Immature natural killer cell (primary cell): ENCODE results near the gene PROX1. TPM values are rescaled to one million over a fixed set of nuclear protein-coding genes. Genes with fewer than 3 reads are reported as not detected.
"Not testable (repeated sequence)": the region's sequence is repeated elsewhere in the genome, so short reads cannot be mapped to it uniquely, and the experiment has no call there.

Experiments
- DNase-seq, 3 donors: peaks; one replicate each; pipeline ENCODE4 v3.0.0; 2022; ENCODE audit warnings: mixed read lengths in 1 of 3
- H3K27ac Mint-ChIP-seq, 6 donors: one replicate each; pipeline ENCODE4 v1.8.0; 2020; ENCODE audit warnings: mixed read lengths in 6 of 6, mild to moderate bottlenecking in 5 of 6, inconsistent platforms in 4 of 6, moderate library complexity in 3 of 6
- H3K27me3 Mint-ChIP-seq, 3 donors: one replicate each; pipeline ENCODE4 v1.8.0; 2020 to 2021; ENCODE audit warnings: low read depth in 3 of 3, mild to moderate bottlenecking in 3 of 3, mixed read lengths in 3 of 3, moderate library complexity in 3 of 3, inconsistent platforms in 1 of 3
- H3K36me3 Mint-ChIP-seq, 3 donors: one replicate each; pipeline ENCODE4 v1.8.0; 2020; ENCODE audit warnings: mixed read lengths in 3 of 3, inconsistent platforms in 2 of 3, mild to moderate bottlenecking in 2 of 3
- H3K4me1 Mint-ChIP-seq, 2 donors: one replicate each; pipeline ENCODE4 v1.8.0; 2020; ENCODE audit warnings: inconsistent platforms in 2 of 2, mild to moderate bottlenecking in 2 of 2, mixed read lengths in 2 of 2, moderate library complexity in 1 of 2
- H3K4me3 Mint-ChIP-seq, 5 donors: one replicate each; pipeline ENCODE4 v1.8.0; 2020; ENCODE audit warnings: mild to moderate bottlenecking in 5 of 5, mixed read lengths in 5 of 5, inconsistent platforms in 3 of 5, moderate library complexity in 3 of 5
- H3K9me3 Mint-ChIP-seq, 6 donors: one replicate each; pipeline ENCODE4 v1.8.0; 2020; ENCODE audit warnings: mild to moderate bottlenecking in 6 of 6, mixed read lengths in 6 of 6, inconsistent platforms in 4 of 6, moderate library complexity in 3 of 6
- polyA plus RNA-seq, 3 donors: library from polyadenylated mRNA; unstranded; fragments of 300-500 nt; fragmentation: Illumina TruSeq; gene quantifications; one replicate each; pipeline ENCODE4 v1.2.3, GENCODE V29; 2021

PROX1 gene
- polyA plus RNA-seq, 3 donors from 2014 or later = not detected

GRCh38 chr1:214067397-214067796 is 79.6 kb downstream of the PROX1 start:
- no peaks in the 10 kb centered on the region for H3K4me1 Mint-ChIP-seq
- H3K27ac Mint-ChIP-seq = no peak overlapping the region
- H3K36me3 Mint-ChIP-seq = no peaks in the 10 kb centered on the region
- H3K27me3 Mint-ChIP-seq = peaks cover 0 to 2% (median 0%) of the 10 kb centered on the region in 3 donors
- peaks cover 0 to 6% (median 0%) of the 10 kb centered on the region in 6 donors for H3K9me3 Mint-ChIP-seq
- no peak for DNase-seq
- no peak overlapping the region for H3K4me3 Mint-ChIP-seq

DNA sequence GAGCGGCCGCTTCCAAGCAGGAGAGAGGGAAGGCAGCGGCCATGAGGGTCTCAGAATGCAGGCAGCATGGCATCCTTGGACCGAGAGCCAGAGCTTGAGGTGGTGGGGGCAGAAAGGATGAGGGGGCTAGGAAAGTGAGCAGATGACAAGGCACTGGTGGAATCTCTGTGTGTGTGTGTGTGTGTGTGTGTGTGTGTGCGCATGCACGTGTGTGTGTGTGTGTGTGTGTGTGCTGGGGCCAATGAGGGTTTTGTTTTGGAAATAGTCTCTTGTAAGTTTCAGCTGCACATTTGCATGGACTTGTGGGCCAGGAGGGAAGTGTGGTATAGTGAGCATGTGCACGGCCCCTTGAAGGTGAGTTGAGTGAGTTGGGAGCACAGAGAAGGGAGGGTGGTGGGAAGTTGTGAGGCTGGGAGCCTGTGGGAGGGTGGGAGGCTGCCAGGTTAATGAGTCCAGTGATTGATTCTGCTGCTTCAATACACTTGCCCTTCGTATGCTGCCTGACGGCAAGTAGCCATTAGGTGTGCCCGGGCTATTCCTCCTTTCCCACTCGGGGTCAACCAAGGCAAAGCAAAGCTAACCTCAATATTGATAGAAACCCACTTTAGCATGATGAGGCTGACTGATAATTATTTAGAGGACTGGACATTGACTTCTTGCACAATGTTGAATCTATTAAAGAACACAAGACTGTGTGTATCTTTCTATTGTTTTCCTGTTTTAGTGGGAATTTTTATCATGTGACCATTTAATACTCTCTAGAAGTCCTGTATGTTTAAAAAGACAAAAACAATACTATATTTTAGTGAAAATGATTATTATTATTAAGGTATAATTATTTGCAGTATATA is 80.3 kb downstream of the PROX1 start:
- no peak for DNase-seq
- Mint-ChIP-seq H3K27ac (no peak overlapping the region), H3K4me3 (no peak overlapping the region), H3K4me1 (no peaks in the 10 kb centered on the region), H3K36me3 (no peaks in the 10 kb centered on the region), H3K9me3 (peaks cover 0 to 9% (median under 1%) of the 10 kb centered on the region in 6 donors), H3K27me3 (peaks cover 0 to 4% (median 0%) of the 10 kb centered on the region in 3 donors)

GRCh38 chr1:214068979-214069378 is 81.2 kb downstream of the PROX1 start:
- no peak overlapping the region for H3K4me3 Mint-ChIP-seq
- H3K36me3 Mint-ChIP-seq = no peaks in the 10 kb centered on the region
- H3K27ac Mint-ChIP-seq = no peak overlapping the region
- no peak for DNase-seq
- H3K4me1 Mint-ChIP-seq = no peaks in the 10 kb centered on the region
- H3K27me3 Mint-ChIP-seq = peaks cover 0 to 4% (median 4%) of the 10 kb centered on the region in 3 donors
- peaks cover 0 to 10% (median 3%) of the 10 kb centered on the region in 6 donors for H3K9me3 Mint-ChIP-seq

- no peak overlapping the region for H3K4me3 Mint-ChIP-seq
- DNase-seq = no peak
- H3K36me3 Mint-ChIP-seq = no peaks in the 10 kb centered on the region
- peaks cover 0 to 6% (median 6%) of the 10 kb centered on the region in 3 donors for H3K27me3 Mint-ChIP-seq
- H3K9me3 Mint-ChIP-seq = peaks cover 0 to 10% (median 4%) of the 10 kb centered on the region in 6 donors
- no peaks in the 10 kb centered on the region for H3K4me1 Mint-ChIP-seq
- H3K27ac Mint-ChIP-seq = no peak overlapping the region
Observed at GRCh38 chr1:214071469-214071868, 83.7 kb downstream of the PROX1 start.

- no peak for DNase-seq
- H3K36me3 Mint-ChIP-seq = no peaks in the 10 kb centered on the region
- H3K9me3 Mint-ChIP-seq = peaks cover 0 to 10% (median 4%) of the 10 kb centered on the region in 6 donors
- H3K27me3 Mint-ChIP-seq = peaks cover 0 to 6% (median 6%) of the 10 kb centered on the region in 3 donors
- no peak overlapping the region for H3K4me3 Mint-ChIP-seq
- no peak overlapping the region for H3K27ac Mint-ChIP-seq
- no peaks in the 10 kb centered on the region for H3K4me1 Mint-ChIP-seq
Observed at GRCh38 chr1:214072426-214073157, 84.8 kb downstream of the PROX1 start.

- no peak overlapping the region for H3K4me3 Mint-ChIP-seq
- peaks cover 0 to 9% (median 6%) of the 10 kb centered on the region in 3 donors for H3K27me3 Mint-ChIP-seq
- no peak for DNase-seq
- H3K27ac Mint-ChIP-seq = no peak overlapping the region
- H3K36me3 Mint-ChIP-seq = no peaks in the 10 kb centered on the region
- H3K4me1 Mint-ChIP-seq = no peaks in the 10 kb centered on the region
- peaks cover 0 to 10% (median 4%) of the 10 kb centered on the region in 6 donors for H3K9me3 Mint-ChIP-seq
Observed at GRCh38 chr1:214074477-214074876, 86.7 kb downstream of the PROX1 start.

DNA sequence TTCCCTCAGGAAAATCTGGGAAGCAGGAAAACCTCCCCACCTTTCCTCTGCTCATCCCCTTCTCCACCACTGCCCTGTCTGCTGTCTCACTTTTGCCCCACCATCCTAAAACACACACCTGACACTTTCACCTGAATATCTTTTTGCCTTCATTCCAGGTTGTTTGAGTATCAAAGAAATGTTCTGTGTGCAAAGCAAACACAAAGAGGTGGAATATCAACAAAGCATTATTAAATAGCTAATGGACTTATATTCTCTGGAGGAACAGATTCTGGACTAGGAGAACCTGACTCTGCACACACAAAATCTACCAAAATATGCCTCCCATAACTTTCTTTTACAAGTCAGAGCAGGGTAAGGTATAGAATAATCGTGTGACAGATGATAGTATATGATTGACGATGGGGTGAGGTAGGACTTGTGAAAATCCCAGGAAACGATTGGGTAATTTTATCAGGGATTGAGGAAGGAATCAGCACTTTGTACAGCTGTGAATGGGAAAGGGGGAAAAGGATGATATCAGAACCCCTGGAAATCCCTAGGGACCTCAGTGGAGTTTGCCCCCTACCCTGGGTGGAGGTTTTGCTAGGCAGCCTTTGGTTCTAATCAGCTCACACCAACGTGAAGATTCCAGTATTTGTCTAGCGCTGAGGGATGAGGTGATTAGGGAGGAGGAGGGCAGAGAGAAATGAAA is 87.7 kb downstream of the PROX1 start:
- Mint-ChIP-seq H3K4me1 (no peaks in the 10 kb centered on the region), H3K36me3 (no peaks in the 10 kb centered on the region), H3K4me3 (no peak overlapping the region), H3K27me3 (peaks cover 1 to 9% (median 6%) of the 10 kb centered on the region in 3 donors), H3K9me3 (peaks cover 0 to 10% (median 3%) of the 10 kb centered on the region in 6 donors), H3K27ac (no peak overlapping the region)
- no peak for DNase-seq

DNA sequence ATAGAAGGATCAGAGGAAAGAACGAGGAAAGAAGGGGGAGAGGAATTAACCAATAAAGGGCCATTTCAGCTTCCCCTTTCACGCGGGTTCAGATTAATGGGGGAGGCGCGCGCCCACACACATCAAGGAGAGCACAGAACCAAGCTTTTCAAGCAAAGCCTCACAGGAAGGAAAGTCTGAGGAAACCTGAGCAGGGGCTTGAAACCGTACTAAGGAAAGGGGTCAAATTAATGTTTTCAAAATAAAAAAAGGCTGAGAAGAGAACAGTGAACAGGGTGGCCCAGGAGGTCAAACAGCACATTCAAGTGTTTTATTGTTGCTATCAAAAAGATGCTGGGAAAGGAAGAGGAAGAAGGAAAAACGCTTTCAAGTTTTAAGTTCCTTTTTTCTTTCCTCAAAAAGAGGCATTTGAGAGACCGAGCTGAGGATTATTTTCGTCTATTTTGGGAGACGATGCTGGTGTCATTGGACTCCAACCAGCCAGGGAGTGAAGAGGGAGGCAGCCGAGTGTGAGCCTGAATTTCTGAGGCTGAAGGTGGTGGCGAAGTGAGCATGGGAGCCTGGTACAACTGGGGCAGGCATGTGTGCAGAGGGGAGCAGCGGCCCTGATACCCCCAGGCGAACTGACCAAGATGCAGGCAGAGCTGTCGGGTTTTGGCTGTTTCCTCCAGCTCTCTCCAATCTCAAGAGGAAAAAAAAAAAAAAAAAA is 88.4 kb downstream of the PROX1 start:
- Mint-ChIP-seq H3K4me1 (no peaks in the 10 kb centered on the region), H3K36me3 (no peaks in the 10 kb centered on the region), H3K9me3 (peaks cover 0 to 10% (median 3%) of the 10 kb centered on the region in 6 donors), H3K27ac (no peak overlapping the region), H3K4me3 (no peak overlapping the region), H3K27me3 (peaks cover 1 to 9% (median 6%) of the 10 kb centered on the region in 3 donors)
- DNase-seq = no peak

- Mint-ChIP-seq H3K9me3 (peaks cover 0 to 10% (median 3%) of the 10 kb centered on the region in 6 donors), H3K4me3 (no peak overlapping the region), H3K4me1 (no peaks in the 10 kb centered on the region), H3K36me3 (no peaks in the 10 kb centered on the region), H3K27me3 (peaks cover 1 to 9% (median 6%) of the 10 kb centered on the region in 3 donors), H3K27ac (no peak overlapping the region)
- DNase-seq = no peak
Observed at GRCh38 chr1:214076708-214077065, 88.9 kb downstream of the PROX1 start.

- H3K9me3 Mint-ChIP-seq = peaks cover 0 to 5% (median under 1%) of the 10 kb centered on the region in 6 donors
- H3K27ac Mint-ChIP-seq = no peak overlapping the region
- H3K36me3 Mint-ChIP-seq = no peaks in the 10 kb centered on the region
- H3K4me1 Mint-ChIP-seq = no peaks in the 10 kb centered on the region
- no peak for DNase-seq
- H3K4me3 Mint-ChIP-seq = no peak overlapping the region
- H3K27me3 Mint-ChIP-seq = peaks cover 1 to 8% (median 4%) of the 10 kb centered on the region in 3 donors
Observed at GRCh38 chr1:214078950-214079349, 91.2 kb downstream of the PROX1 start.

DNA sequence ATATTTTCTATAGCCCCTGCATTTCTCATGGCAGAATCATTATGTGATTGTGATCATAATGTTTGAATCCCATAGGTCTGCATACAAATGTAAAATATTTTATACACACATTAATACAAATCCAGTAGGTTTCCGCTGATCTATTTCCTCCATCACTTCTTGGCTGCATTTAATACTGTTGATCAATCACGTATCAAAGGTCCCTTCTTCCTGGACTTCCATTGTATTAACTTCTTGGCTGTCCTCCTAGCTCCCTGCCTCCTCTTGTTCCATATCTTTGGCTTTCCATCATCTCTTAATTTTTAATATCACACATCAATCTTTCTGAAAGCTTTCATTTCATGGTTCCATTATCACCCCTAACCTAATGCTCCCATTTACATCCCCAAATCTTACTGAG is 97.6 kb downstream of the PROX1 start:
- H3K27me3 Mint-ChIP-seq = peaks cover 1 to 5% (median 2%) of the 10 kb centered on the region in 3 donors
- H3K4me3 Mint-ChIP-seq = no peak overlapping the region
- H3K27ac Mint-ChIP-seq = no peak overlapping the region
- peaks cover 0 to 14% (median 6%) of the 10 kb centered on the region in 6 donors for H3K9me3 Mint-ChIP-seq
- no peaks in the 10 kb centered on the region for H3K4me1 Mint-ChIP-seq
- no peaks in the 10 kb centered on the region for H3K36me3 Mint-ChIP-seq
- no peak for DNase-seq

- DNase-seq = no peak
- Mint-ChIP-seq H3K9me3 (peaks cover 0 to 14% (median 6%) of the 10 kb centered on the region in 6 donors), H3K27me3 (peaks cover 1 to 6% (median 2%) of the 10 kb centered on the region in 3 donors), H3K36me3 (no peaks in the 10 kb centered on the region), H3K4me3 (no peak overlapping the region), H3K4me1 (no peaks in the 10 kb centered on the region), H3K27ac (no peak overlapping the region)
Observed at GRCh38 chr1:214086945-214087344, 99.2 kb downstream of the PROX1 start.

DNA sequence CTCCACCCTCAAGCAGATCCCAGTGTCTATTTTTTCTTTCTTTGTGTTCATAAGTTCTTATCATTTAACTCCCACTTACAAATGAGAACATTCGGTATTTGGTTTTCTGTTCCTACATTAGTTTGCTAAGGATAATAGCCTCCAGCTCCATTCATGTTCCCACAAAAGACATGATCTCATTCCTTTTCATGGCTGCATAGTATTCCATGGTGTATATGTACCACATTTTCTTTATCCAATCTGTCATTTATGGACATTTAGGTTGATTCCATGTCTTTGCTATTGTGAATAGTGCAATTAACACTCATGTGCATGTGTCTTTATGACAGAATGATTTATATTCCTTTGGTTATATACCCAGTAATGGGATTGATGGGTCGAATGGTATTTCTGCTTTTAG is 101.2 kb downstream of the PROX1 start:
- not testable (repeated sequence) for H3K27me3 Mint-ChIP-seq, H3K4me3 Mint-ChIP-seq, H3K4me1 Mint-ChIP-seq, H3K27ac Mint-ChIP-seq, H3K36me3 Mint-ChIP-seq, DNase-seq
- H3K9me3 Mint-ChIP-seq = peaks cover 0 to 20% (median 7%) of the 10 kb centered on the region in 6 donors
